GM21786 (cell line): ENCODE measurements around the gene PLEKHO2.
"Not testable (repeated sequence)": the region's sequence is repeated elsewhere in the genome, so short reads cannot be mapped to it uniquely, and the experiment has no call there.

Source experiments
- ATAC-seq: cut with Tn5 transposase; IDR thresholded peaks from one replicate; pipeline ENCODE4 v1.9.1; 2021; ENCODE audit not compliant: unreplicated experiment

PLEKHO2 gene

GRCh38 chr15:64841344-64842095 is at the start of gene PLEKHO2:
TSS of gene PLEKHO2 (plus strand) at chr15:64841915. CDS start at chr15:64842017, 102 bp downstream.
- peak; percentile 51 for ATAC-seq

DNA sequence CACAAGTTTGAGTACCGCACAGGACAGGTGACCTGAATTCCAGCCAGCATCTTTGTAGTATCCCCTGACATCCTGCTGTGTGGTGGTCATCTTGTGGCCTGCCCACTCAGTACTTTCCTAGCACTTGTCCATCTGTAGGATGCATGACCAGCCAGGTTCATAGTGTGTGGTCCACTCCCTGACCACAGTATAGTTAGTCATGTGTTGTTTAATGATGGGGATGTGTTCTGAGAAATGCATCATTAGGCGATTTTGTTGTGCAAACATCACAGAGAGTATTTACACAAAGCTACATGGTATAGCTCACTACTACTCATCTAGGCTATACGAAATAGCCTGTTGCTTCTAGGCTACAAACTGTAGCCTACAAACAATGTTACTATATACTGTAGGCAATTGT is 49.4 kb upstream of the PLEKHO2 start:
- no peak for ATAC-seq

GRCh38 chr15:64795299-64795698 is 46.4 kb upstream of the PLEKHO2 start:
- ATAC-seq: not testable (repeated sequence)

- not testable (repeated sequence) for ATAC-seq
Observed at GRCh38 chr15:64795921-64796320, 45.8 kb upstream of the PLEKHO2 start.

DNA sequence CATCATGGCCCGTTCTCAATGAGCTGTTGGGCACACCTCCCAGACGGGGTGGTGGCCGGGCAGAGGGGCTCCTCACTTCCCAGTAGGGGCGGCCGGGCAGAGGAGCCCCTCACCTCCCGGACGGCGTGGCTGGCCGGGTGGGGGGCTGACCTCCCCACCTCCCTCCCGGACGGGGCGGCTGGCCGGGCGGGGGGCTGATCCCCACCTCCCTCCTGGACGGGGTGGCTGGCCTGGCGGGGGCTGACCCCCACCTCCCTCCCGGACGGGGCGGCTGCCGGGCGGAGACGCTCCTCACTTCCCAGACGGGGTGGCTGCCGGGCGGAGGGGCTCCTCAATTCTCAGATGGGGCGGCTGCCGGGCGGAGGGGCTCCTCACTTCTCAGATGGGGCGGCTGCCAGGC is 42.8 kb upstream of the PLEKHO2 start:
- not testable (repeated sequence) for ATAC-seq

DNA sequence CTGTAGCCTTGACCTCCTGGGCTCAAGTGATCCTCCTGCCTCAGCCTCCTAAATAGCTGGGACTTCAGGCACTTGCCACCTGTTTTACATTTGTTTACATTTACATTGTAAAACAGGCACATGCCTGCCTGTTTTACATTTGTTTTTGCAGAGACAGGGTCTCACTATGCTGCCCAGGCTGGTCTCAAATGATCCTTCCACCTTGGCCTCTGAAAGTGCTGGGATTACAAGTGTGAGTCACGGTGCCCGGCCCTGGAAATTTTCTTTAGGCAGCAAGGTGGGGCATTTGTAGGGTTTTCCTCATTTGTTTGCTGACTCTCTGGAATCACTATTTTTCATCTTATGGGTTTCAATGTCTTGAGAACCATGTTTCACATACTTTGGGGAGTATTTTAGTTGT is 41.2 kb upstream of the PLEKHO2 start:
- no peak for ATAC-seq

- no peak for ATAC-seq
Observed at GRCh38 chr15:64803526-64803925, 38.2 kb upstream of the PLEKHO2 start.

DNA sequence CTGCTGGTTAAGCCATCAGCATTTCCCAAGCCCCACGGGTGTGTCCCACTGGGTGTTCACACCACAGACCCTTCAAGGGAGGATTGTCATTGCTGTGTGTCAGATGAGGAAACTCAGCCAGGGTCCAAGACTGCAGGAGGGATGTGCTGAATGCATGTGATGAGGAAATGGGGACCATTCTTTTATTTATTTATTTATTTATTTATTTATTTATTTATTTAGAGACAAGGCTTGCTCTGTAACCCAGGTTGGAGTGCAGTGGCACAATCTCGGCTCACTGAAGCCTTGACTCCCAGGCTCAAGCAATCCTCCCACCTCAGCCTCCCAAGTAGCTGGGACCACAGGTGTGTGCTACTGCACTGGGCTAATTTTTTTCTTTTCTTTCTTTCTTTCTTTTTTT is 37.1 kb upstream of the PLEKHO2 start:
- no peak for ATAC-seq

- no peak for ATAC-seq
Observed at GRCh38 chr15:64806509-64806908, 35.2 kb upstream of the PLEKHO2 start.

DNA sequence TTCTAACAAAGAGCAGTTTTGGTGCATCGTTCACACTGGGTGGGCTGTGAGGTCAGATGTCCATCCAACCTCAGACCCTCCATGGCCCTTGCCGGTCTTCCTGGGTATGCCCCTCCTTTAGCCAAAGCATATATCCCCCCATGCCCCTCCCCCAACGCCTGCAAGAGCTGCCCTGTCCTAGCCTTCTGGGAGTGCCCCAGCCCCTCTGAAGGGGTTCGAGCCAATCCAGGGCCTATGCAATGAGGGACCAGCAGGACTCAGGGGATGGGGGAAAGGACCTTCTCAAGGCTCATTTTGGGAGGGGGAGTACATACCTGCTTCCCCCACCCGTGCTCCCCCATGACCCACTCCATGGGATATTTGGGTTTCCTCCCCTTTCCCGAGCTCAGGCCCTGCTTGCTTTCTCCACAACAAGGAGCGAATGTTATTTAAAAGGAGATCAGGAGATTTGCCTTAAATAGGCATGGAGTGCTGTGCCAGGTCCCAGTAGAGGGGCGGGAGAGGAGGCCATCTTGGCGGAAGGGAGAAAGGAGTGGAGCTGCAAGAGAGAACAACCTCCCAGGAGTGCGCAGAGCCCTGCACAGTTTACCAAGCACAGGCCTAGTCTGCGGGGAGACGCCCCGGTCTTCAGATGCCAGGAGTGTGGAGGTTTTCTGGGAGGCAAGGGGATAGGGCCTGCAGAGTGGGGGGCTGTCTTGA is 34.5 kb upstream of the PLEKHO2 start:
- ATAC-seq: no peak

GRCh38 chr15:64807751-64808222 is 33.9 kb upstream of the PLEKHO2 start:
- no peak for ATAC-seq

DNA sequence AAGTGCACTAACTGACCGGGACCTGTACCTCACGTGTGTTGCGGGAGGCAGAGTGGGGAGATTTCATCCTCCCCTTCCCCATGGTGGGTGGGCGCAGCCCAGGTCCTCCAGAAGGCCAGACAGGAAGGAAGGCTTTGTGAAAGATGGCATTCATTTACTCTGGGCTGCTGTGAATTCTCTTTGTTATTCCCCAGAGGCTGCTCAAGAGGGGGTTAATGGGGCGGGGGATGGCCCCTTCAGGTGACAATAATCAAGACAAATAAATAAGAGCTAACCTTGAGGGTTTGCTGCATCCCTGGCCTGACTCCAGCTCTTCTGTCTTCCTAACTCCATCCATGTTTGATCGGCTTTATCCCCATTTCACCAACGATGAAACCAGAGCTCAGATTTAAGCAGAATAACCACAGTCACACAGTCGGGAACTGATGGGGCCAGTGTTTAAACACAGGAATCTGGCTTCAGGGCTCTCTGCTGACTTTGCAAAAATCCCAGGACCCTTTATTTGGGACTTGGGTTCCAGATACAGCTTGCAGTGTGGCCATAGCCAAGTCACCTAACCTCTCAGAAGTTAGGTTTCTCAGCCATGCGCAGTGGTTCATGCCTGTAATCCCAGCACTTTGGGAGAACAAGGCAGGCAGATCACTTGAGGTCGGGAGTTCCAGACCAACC is 32.8 kb upstream of the PLEKHO2 start:
- no peak for ATAC-seq

DNA sequence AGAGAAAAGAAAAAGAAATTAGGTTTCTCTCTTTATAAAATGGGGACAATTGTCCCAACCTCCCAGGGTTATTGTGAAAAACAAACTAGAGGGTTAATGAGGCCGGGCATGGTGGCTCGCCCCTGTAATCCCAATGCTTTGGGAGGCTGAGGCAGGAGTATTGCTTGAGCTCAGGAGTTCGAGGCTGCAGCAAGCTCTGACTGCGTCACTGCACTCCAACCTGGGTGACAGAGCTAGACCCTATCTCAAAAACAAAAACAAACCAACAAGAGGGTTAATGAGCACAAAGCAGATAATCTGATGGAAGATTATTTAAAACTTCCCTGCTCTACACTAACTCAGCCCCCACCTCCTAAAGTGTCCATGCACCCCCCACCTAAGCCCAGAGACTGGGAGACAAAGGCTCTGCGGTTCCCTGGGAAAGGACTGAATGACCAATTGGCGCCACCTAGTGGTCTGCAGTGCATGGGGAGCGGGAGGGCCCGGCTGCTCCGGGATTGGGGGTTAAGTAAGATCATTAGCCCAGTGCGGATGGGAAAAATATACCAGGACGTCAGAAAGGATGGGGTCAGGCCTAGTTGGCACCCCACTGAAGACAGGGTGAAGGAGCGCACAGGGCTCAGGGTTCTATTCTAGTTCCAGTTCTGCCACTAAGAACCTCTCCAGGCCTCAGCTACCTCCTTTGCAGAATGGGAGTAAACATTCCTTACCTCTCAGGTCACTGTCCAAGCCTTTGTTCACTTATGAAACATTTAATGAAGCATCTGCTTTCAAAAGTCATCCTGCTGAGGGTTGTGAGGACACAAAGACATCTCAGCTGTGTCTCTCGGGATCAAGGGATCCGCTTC is 31.8 kb upstream of the PLEKHO2 start:
- no peak for ATAC-seq

DNA sequence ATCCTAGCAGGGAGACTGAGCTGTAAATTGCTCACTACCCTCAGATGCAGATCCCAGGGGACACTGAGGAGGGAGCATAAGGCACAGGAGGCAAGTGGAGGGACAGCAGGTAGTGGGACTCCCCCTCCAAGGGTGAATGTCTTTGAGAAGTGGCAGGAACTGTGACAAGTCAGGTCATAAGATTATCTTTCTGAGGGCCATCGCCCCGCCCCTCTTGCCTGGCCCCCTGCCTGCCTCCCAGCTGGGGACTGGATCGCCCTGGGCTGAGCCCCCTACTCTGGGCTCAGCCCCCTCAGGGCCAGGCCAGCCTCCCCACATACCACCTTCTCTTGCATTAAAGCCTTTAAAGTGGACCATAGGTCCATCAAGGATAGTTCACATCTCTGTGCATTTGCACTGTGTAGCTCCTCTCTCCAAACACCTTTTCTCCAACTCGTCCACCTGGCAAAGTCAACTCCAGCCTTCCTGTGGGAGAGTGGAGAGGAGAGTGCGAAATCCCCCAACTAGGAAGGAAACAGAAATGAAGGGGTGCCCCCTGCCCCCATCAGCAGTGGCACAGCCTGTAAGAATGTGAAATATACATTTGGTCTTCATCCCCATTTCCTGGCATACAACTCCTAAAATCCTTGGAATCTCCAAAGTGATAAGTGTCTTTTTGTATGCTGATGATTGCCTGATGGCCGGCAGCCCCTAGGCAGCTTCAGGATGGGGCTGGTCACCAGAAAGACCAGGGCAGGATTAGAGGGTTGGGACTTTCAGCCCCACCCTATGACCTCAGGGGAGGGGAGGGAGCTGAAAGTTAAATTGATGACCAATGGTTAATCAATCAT is 31.0 kb upstream of the PLEKHO2 start:
- ATAC-seq: no peak

DNA sequence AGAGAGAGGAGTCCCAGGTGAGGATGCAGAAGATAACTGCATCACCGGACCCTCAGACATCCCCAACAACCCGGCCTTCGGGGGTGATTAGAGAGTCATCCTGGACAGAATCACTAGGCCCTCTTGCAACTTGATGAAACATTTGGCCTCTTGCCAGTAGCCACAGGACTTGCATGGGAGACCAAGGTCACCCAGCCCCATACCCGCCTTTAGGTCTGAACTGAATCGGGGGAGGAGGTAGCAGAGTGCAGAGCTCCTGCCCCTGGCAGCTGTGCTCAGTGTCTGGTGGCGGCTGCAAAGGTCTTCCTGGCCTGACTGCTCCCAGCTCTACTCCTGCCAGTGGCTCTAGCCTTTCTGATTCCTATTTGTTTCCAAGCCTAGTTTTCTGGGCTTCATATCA is 28.6 kb upstream of the PLEKHO2 start:
- ATAC-seq: no peak

DNA sequence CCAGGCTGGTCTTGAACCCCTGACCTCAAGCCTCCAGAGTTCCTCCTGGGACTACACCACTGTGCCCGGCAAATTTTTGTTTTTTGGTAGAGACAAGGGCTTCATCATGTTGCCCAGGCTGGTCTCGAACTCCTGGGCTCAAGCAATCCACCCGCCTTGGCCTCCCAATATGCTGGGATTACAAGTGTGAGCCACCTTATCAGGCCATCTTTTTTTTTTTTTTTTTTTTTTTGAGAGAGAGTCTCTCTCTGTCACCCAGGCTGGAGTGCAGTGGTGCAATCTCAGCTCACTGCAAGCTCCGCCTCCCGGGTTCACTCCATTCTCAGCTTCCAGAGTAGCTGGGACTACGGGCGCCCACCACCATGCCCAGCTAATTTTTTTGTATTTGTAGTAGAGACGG is 27.4 kb upstream of the PLEKHO2 start:
- ATAC-seq: not testable (repeated sequence)

- not testable (repeated sequence) for ATAC-seq
Observed at GRCh38 chr15:64814965-64815364, 26.8 kb upstream of the PLEKHO2 start.

- no peak for ATAC-seq
Observed at GRCh38 chr15:64816452-64816851, 25.3 kb upstream of the PLEKHO2 start.

DNA sequence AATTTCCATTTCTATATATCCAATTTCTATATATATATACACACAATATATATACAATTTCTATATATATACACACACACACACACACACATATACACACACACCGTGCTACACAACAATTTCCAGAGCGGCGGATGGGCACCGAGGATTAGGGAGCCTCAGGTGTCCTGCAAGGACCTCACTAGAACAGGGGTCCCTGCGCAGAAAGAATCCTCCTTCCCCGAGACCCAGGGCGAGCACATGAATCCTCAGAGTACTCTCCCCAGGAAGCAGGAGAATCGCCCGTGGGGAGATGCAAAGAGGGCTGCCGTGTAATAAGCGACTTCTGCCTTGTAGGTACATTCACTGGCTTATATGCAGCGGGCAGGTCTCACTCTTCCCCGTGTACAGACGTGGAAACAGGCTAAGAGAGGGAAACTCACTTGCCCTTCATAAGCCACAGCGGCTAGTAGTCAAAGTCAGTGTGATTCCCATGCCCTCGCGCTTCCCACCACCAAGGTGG is 16.7 kb upstream of the PLEKHO2 start:
- ATAC-seq: no peak
